CD4-positive, CD25-positive, alpha-beta regulatory T cell (primary cell): ENCODE data around the gene LRRC1. TPM values are rescaled to one million over a fixed set of nuclear protein-coding genes. Genes with fewer than 3 reads are reported as not detected.

Experiments
- ATAC-seq, 2 donors: fragments of 150-1000 bp; cut with Tn5 transposase; one replicate each; pipeline ENCODE4 v1.10.0; 2021; ENCODE audit warnings: low read depth in 2 of 2, moderate number of reproducible peaks in 2 of 2, moderate library complexity in 1 of 2
- DNase-seq, 3 donors: peaks; one replicate each; pipeline versions ENCODE4 v3.0.0 to v3.0.0-alpha.2; 2012 to 2022; ENCODE audit warnings: mixed read lengths in 1 of 3
- H3K27ac ChIP-seq: one replicate; pipeline ENCODE4 v1.7.0; 2013; ENCODE audit warnings: mild to moderate bottlenecking, low read length; ENCODE audit not compliant: insufficient read depth, poor library complexity, severe bottlenecking
- H3K27me3 ChIP-seq: one replicate; pipeline ENCODE4 v1.7.0; 2013; ENCODE audit warnings: low read length; ENCODE audit not compliant: control insufficient read depth, insufficient read depth
- H3K36me3 ChIP-seq: one replicate; pipeline ENCODE4 v1.7.0; 2013; ENCODE audit warnings: mild to moderate bottlenecking, low read length, moderate library complexity; ENCODE audit not compliant: control insufficient read depth, insufficient read depth
- H3K4me1 ChIP-seq: 2 replicates; pipeline ENCODE4 v1.7.0; 2013; ENCODE audit warnings: mild to moderate bottlenecking, low read length; ENCODE audit not compliant: insufficient read depth, control insufficient read depth, poor library complexity, severe bottlenecking
- H3K4me3 ChIP-seq: one replicate; pipeline ENCODE4 v1.7.0; 2013; ENCODE audit warnings: low read depth, mild to moderate bottlenecking, low read length, moderate library complexity
- H3K9me3 ChIP-seq, 2 experiments: 1 replicate in 1 of 2; 2 replicates in 1 of 2; pipeline ENCODE4 v1.7.0; 2013; ENCODE audit warnings: low read length in 2 of 2, mild to moderate bottlenecking in 1 of 2, moderate library complexity in 1 of 2; ENCODE audit not compliant: control insufficient read depth in 2 of 2
- H3K27ac Mint-ChIP-seq, 3 donors: one replicate each; pipeline ENCODE4 v1.8.0; 2020 to 2022; ENCODE audit warnings: mild to moderate bottlenecking in 3 of 3, mixed read lengths in 3 of 3, moderate library complexity in 2 of 3
- H3K27me3 Mint-ChIP-seq: one replicate; pipeline ENCODE4 v1.8.0; 2022; ENCODE audit warnings: mild to moderate bottlenecking, mixed read lengths
- H3K36me3 Mint-ChIP-seq: one replicate; pipeline ENCODE4 v1.8.0; 2020; ENCODE audit warnings: mixed read lengths
- H3K4me1 Mint-ChIP-seq, 4 donors: one replicate each; pipeline ENCODE4 v1.8.0; 2020 to 2022; ENCODE audit warnings: mixed read lengths in 4 of 4, mild to moderate bottlenecking in 1 of 4
- H3K4me3 Mint-ChIP-seq, 4 donors: one replicate each; pipeline ENCODE4 v1.8.0; 2020 to 2022; ENCODE audit warnings: mild to moderate bottlenecking in 4 of 4, mixed read lengths in 4 of 4, moderate library complexity in 3 of 4
- H3K9me3 Mint-ChIP-seq, 7 donors: one replicate each; pipeline ENCODE4 v1.8.0; 2020 to 2022; ENCODE audit warnings: mixed read lengths in 7 of 7, mild to moderate bottlenecking in 3 of 7, moderate library complexity in 2 of 7
- polyA plus RNA-seq, 4 donors: library from polyadenylated mRNA; unstranded; fragments of 300-500 nt; fragmentation: Illumina TruSeq; gene quantifications; one replicate each; pipeline ENCODE4 v1.2.3, GENCODE V29; 2021
- total RNA-seq: library from RNA; stranded (reverse); gene quantifications from one replicate; pipeline ENCODE4 v1.2.3, GENCODE V29; 2022

Gene LRRC1
- total RNA-seq (1.0 TPM), polyA plus RNA-seq (1 to 10 TPM in 2 of 4 donors, under 1 TPM in 2; 0.37 to 1.4 (median 0.79) TPM)

GRCh38 chr6:53794720-53795339 lies at the start of gene LRRC1:
LRRC1 (plus strand) TSS chr6:53795005; CDS start chr6:53795257, 252 bp downstream.
- H3K9me3 Mint-ChIP-seq = peaks cover 0 to 7% (median 0%) of the 10 kb centered on the region in 7 donors
- H3K27ac Mint-ChIP-seq = peak within 1 kb of the TSS; percentile 77 to 91 (median 85)
- H3K27ac ChIP-seq = no peak within 1 kb of the TSS
- no peaks in the 10 kb centered on the region for H3K36me3 Mint-ChIP-seq
- ATAC-seq (peak; percentile 59 to 60), DNase-seq (peak; percentile 70 to 84 (median 73))
- peak within 1 kb of the TSS; percentile 91 to 98 (median 95) for H3K4me3 Mint-ChIP-seq
- H3K4me3 ChIP-seq = peak within 1 kb of the TSS; percentile 81
- peaks cover 12 to 30% (median 20%) of the 10 kb centered on the region in 4 donors for H3K4me1 Mint-ChIP-seq
- H3K9me3 ChIP-seq = peaks cover 0 to 4% of the 10 kb centered on the region in 2 experiments
- H3K27me3 ChIP-seq = peaks cover 30% of the 10 kb centered on the region
- no peaks in the 10 kb centered on the region for H3K36me3 ChIP-seq
- peaks cover 23% of the 10 kb centered on the region for H3K4me1 ChIP-seq
- H3K27me3 Mint-ChIP-seq = peaks cover 66% of the 10 kb centered on the region

- DNase-seq = no peak
- H3K27ac ChIP-seq = no peak overlapping the region
- H3K4me1 Mint-ChIP-seq = peaks cover under 1 to 3% (median 2%) of the 10 kb centered on the region in 4 donors
- no peak overlapping the region for H3K27ac Mint-ChIP-seq
- H3K4me3 ChIP-seq = no peak overlapping the region
- no peaks in the 10 kb centered on the region for H3K4me1 ChIP-seq
- peaks cover 17% of the 10 kb centered on the region for H3K27me3 Mint-ChIP-seq
- H3K9me3 Mint-ChIP-seq = peaks cover 0 to 5% (median 0%) of the 10 kb centered on the region in 7 donors
- H3K36me3 Mint-ChIP-seq = no peaks in the 10 kb centered on the region
- no peaks in the 10 kb centered on the region for H3K27me3 ChIP-seq
- ATAC-seq = no peak
- H3K4me3 Mint-ChIP-seq = no peak overlapping the region
- no peaks in the 10 kb centered on the region for H3K9me3 ChIP-seq
- H3K36me3 ChIP-seq = no peaks in the 10 kb centered on the region
Measured at GRCh38 chr6:53746442-53747103, 48.2 kb upstream of the LRRC1 start.

GRCh38 chr6:53750052-53750650 lies 44.7 kb upstream of the LRRC1 start:
- Histone ChIP-seq H3K27ac (no peak overlapping the region), H3K4me3 (no peak overlapping the region), H3K9me3 (no peaks in the 10 kb centered on the region), H3K4me1 (no peaks in the 10 kb centered on the region), H3K36me3 (no peaks in the 10 kb centered on the region), H3K27me3 (peaks cover 5% of the 10 kb centered on the region)
- DNase-seq (no peak), ATAC-seq (no peak)
- H3K27ac Mint-ChIP-seq = no peak overlapping the region
- H3K4me3 Mint-ChIP-seq = no peak overlapping the region
- H3K4me1 Mint-ChIP-seq = no peaks in the 10 kb centered on the region
- H3K27me3 Mint-ChIP-seq = peaks cover 13% of the 10 kb centered on the region
- peaks cover 0 to 2% (median 0%) of the 10 kb centered on the region in 7 donors for H3K9me3 Mint-ChIP-seq
- H3K36me3 Mint-ChIP-seq = no peaks in the 10 kb centered on the region

GRCh38 chr6:53751417-53751816 lies 43.4 kb upstream of the LRRC1 start:
- no peaks in the 10 kb centered on the region for H3K4me1 ChIP-seq
- no peak for ATAC-seq
- H3K9me3 ChIP-seq = no peaks in the 10 kb centered on the region

GRCh38 chr6:53752440-53752839 lies 42.4 kb upstream of the LRRC1 start:
- ATAC-seq = no peak
- Mint-ChIP-seq H3K36me3 (no peaks in the 10 kb centered on the region), H3K4me3 (no peak overlapping the region)

More at GRCh38 chr6:53751417-53751816, 43.4 kb upstream of the LRRC1 start:
- Mint-ChIP-seq H3K27me3 (peaks cover 13% of the 10 kb centered on the region), H3K27ac (no peak overlapping the region), H3K4me1 (no peaks in the 10 kb centered on the region), H3K4me3 (no peak overlapping the region), H3K36me3 (no peaks in the 10 kb centered on the region), H3K9me3 (peaks cover 0 to 2% (median 0%) of the 10 kb centered on the region in 7 donors)
- no peak overlapping the region for H3K4me3 ChIP-seq
- no peak for DNase-seq
- no peaks in the 10 kb centered on the region for H3K36me3 ChIP-seq
- peaks cover 5% of the 10 kb centered on the region for H3K27me3 ChIP-seq
- no peak overlapping the region for H3K27ac ChIP-seq

GRCh38 chr6:53752856-53753255 lies 41.9 kb upstream of the LRRC1 start:
- Histone ChIP-seq H3K36me3 (no peaks in the 10 kb centered on the region), H3K4me3 (no peak overlapping the region), H3K9me3 (no peaks in the 10 kb centered on the region), H3K27ac (no peak overlapping the region), H3K4me1 (no peaks in the 10 kb centered on the region), H3K27me3 (peaks cover 5% of the 10 kb centered on the region)
- no peaks in the 10 kb centered on the region for H3K36me3 Mint-ChIP-seq
- H3K27me3 Mint-ChIP-seq = peaks cover 18% of the 10 kb centered on the region
- peaks cover 0 to 2% (median 0%) of the 10 kb centered on the region in 7 donors for H3K9me3 Mint-ChIP-seq
- no peak overlapping the region for H3K4me3 Mint-ChIP-seq
- H3K27ac Mint-ChIP-seq = no peak overlapping the region
- no peaks in the 10 kb centered on the region for H3K4me1 Mint-ChIP-seq
- ATAC-seq = no peak
- no peak for DNase-seq

More at GRCh38 chr6:53752440-53752839, 42.4 kb upstream of the LRRC1 start:
- Mint-ChIP-seq H3K27me3 (peaks cover 18% of the 10 kb centered on the region), H3K9me3 (peaks cover 0 to 2% (median 0%) of the 10 kb centered on the region in 7 donors), H3K27ac (no peak overlapping the region), H3K4me1 (no peaks in the 10 kb centered on the region)
- Histone ChIP-seq H3K27me3 (peaks cover 5% of the 10 kb centered on the region), H3K4me3 (no peak overlapping the region), H3K4me1 (no peaks in the 10 kb centered on the region), H3K9me3 (no peaks in the 10 kb centered on the region), H3K36me3 (no peaks in the 10 kb centered on the region), H3K27ac (no peak overlapping the region)
- DNase-seq = no peak

GRCh38 chr6:53754330-53754729 lies 40.5 kb upstream of the LRRC1 start:
- no peaks in the 10 kb centered on the region for H3K4me1 Mint-ChIP-seq
- peaks cover 5% of the 10 kb centered on the region for H3K27me3 ChIP-seq
- no peaks in the 10 kb centered on the region for H3K36me3 ChIP-seq
- H3K4me1 ChIP-seq = no peaks in the 10 kb centered on the region
- H3K9me3 ChIP-seq = no peaks in the 10 kb centered on the region
- DNase-seq (no peak), ATAC-seq (no peak)
- H3K36me3 Mint-ChIP-seq = no peaks in the 10 kb centered on the region
- H3K27ac ChIP-seq = no peak overlapping the region
- no peak overlapping the region for H3K4me3 Mint-ChIP-seq
- H3K27ac Mint-ChIP-seq = no peak overlapping the region
- H3K27me3 Mint-ChIP-seq = peaks cover 17% of the 10 kb centered on the region
- peaks cover 0 to 2% (median 0%) of the 10 kb centered on the region in 7 donors for H3K9me3 Mint-ChIP-seq
- H3K4me3 ChIP-seq = no peak overlapping the region
